Spleen (tissue), 7 donors: ENCODE data around the gene PCDHA2.
"Not testable (repeated sequence)": the region's sequence is repeated elsewhere in the genome, so short reads cannot be mapped to it uniquely, and the experiment has no call there.

Source experiments
- POLR2A ChIP-seq, 3 donors: fragments of 450-650 bp; IDR thresholded peaks; one replicate each; pipeline ENCODE4 v1.5.1; 2017; ENCODE audit warnings: antibody characterized with exemption in 3 of 3, mild to moderate bottlenecking in 1 of 3
- TF ChIP-seq, protein P1 (sequence below), 11 experiments: fragments of 200-600 bp in 7 of 11; fragments of 450-650 bp in 4 of 11; sonication (generic) in 4 of 11; IDR thresholded peaks in 8 of 11; conservative IDR thresholded peaks in 3 of 11; 1 replicate in 7 of 11; 2 replicates in 4 of 11; pipeline versions ENCODE4 v1.4.0 to v1.8.0; 2016 to 2021; ENCODE audit warnings: antibody characterized with exemption in 11 of 11, inconsistent platforms in 4 of 11, mild to moderate bottlenecking in 1 of 11
- donor health status: DM: no; HTN: no; CAD: no; lungs with moderate emphysema.
- donor health status: DM: no; HTN: no; CAD: no.
- donor health status: DM: no; HTN: no; CAD: no.

DNA sequence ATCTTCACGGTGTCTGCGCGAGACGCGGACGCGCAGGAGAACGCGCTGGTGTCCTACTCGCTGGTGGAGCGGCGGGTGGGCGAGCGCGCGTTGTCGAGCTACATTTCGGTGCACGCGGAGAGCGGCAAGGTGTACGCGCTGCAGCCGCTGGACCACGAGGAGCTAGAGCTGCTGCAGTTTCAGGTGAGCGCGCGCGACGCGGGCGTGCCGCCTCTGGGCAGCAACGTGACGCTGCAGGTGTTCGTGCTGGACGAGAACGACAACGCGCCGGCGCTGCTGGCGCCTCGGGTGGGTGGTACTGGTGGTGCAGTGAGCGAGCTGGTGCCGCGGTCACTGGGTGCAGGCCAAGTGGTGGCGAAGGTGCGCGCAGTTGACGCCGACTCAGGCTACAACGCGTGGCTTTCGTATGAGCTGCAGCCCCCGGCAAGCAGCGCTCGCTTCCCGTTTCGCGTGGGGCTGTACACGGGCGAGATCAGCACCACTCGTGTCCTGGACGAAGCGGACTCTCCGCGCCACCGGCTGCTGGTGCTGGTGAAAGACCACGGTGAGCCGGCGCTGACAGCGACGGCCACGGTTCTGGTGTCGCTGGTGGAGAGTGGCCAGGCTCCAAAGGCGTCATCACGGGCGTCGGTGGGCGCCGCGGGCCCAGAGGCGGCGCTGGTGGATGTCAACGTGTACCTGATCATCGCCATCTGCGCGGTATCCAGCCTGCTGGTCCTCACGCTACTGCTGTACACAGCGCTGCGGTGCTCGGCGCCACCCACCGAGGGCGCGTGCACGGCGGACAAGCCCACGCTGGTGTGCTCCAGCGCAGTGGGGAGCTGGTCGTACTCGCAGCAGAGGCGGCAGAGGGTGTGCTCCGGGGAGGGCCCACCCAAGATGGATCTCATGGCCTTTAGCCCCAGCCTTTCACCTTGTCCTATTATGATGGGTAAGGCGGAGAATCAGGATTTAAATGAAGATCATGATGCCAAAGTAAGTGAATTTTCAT, 35.2 kb downstream of the PCDHA2 start:
- not testable (repeated sequence) for TF ChIP-seq POLR2A (IDR thresholded peaks at IDR 0.05)
- TF ChIP-seq, protein P1, sequence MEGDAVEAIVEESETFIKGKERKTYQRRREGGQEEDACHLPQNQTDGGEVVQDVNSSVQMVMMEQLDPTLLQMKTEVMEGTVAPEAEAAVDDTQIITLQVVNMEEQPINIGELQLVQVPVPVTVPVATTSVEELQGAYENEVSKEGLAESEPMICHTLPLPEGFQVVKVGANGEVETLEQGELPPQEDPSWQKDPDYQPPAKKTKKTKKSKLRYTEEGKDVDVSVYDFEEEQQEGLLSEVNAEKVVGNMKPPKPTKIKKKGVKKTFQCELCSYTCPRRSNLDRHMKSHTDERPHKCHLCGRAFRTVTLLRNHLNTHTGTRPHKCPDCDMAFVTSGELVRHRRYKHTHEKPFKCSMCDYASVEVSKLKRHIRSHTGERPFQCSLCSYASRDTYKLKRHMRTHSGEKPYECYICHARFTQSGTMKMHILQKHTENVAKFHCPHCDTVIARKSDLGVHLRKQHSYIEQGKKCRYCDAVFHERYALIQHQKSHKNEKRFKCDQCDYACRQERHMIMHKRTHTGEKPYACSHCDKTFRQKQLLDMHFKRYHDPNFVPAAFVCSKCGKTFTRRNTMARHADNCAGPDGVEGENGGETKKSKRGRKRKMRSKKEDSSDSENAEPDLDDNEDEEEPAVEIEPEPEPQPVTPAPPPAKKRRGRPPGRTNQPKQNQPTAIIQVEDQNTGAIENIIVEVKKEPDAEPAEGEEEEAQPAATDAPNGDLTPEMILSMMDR (IDR thresholded peaks at IDR 0.05 in 8 of 11, conservative IDR thresholded peaks at IDR 0.05 in 3 of 11): not testable (repeated sequence)
